MCF 10A (cell line): ENCODE measurements around the gene ADCY7. TPM values are rescaled to one million over a fixed set of nuclear protein-coding genes. Genes with fewer than 3 reads are reported as not detected.

Experiments
- BruUV-seq: library from RNA; stranded (reverse); fragments of 400-500 nt; replicated peaks from 2 replicates; lab custom pipeline; 2021; lab: Mats Ljungman, UMichigan
- CTCF ChIA-PET: fragments of 300-600 bp; sonication (Branson Sonifier 250); formaldehyde crosslinking; extraction: SDS; loops from one replicate; lab custom pipeline; 2021; ENCODE audit warnings: antibody characterized with exemption, inconsistent platforms; lab: Yijun Ruan, JAX
- POLR2A ChIA-PET: fragments of 300-600, 350-650 bp; sonication (Branson Sonifier 250); formaldehyde crosslinking; extraction: SDS; loops from one replicate; lab custom pipeline; 2020; ENCODE audit warnings: antibody characterized with exemption, inconsistent platforms; lab: Yijun Ruan, JAX
- DNase-seq: peaks from one replicate; pipeline ENCODE4 v3.0.0-alpha.2; 2018; ENCODE audit not compliant: unreplicated experiment
- H3K27ac Mint-ChIP-seq: one replicate; pipeline ENCODE4 v1.8.0; 2022; ENCODE audit warnings: mild to moderate bottlenecking, low read depth, mixed read lengths; ENCODE audit not compliant: unreplicated experiment
- H3K27me3 Mint-ChIP-seq: one replicate; pipeline ENCODE4 v1.8.0; 2022; ENCODE audit warnings: mixed read lengths; ENCODE audit not compliant: insufficient read depth, unreplicated experiment
- H3K36me3 Mint-ChIP-seq: one replicate; pipeline ENCODE4 v1.8.0; 2022; ENCODE audit warnings: mild to moderate bottlenecking, moderate library complexity, mixed read lengths; ENCODE audit not compliant: insufficient read depth, unreplicated experiment
- H3K4me1 Mint-ChIP-seq: one replicate; pipeline ENCODE4 v1.8.0; 2022; ENCODE audit warnings: mixed read lengths; ENCODE audit not compliant: insufficient read depth, unreplicated experiment
- H3K4me3 Mint-ChIP-seq: one replicate; pipeline ENCODE4 v1.8.0; 2022; ENCODE audit warnings: mild to moderate bottlenecking, moderate library complexity, mixed read lengths; ENCODE audit not compliant: unreplicated experiment
- H3K9me3 Mint-ChIP-seq: one replicate; pipeline ENCODE4 v1.8.0; 2022; ENCODE audit warnings: mixed read lengths; ENCODE audit not compliant: unreplicated experiment
- CTCF ChIP-seq: fragments of 200-600 bp; IDR thresholded peaks from one replicate; pipeline ENCODE4 v1.8.0; 2022; ENCODE audit warnings: antibody characterized with exemption, mild to moderate bottlenecking; ENCODE audit not compliant: unreplicated experiment
- intact Hi-C: fragments of 100-400 bp; cut with micrococcal nuclease; formaldehyde crosslinking; loops from 2 replicates; pipeline ENCODE4 v1.14.1; 2022
- total RNA-seq: library from RNA; stranded (reverse); gene quantifications from 2 replicates; pipeline ENCODE4 v1.2.3, GENCODE V29; 2022

Gene ADCY7
- total RNA-seq, 1 experiment from 2014 or later, result 32.9 TPM

GRCh38 chr16:50273888-50274325, 7.6 kb downstream of the ADCY7 start:
- DNase-seq, result no peak
- intact Hi-C loops, result no loop called here
- Mint-ChIP-seq H3K4me1 (no peaks in the 10 kb centered on the region), H3K4me3 (no peak overlapping the region), H3K9me3 (no peaks in the 10 kb centered on the region), H3K36me3 (no peaks in the 10 kb centered on the region), H3K27me3 (no peaks in the 10 kb centered on the region), H3K27ac (no peak overlapping the region)
- ChIA-PET POLR2A (no interaction called here), CTCF (interaction anchor here (0.5 to 1.3 kb wide), 5 partner anchors 11 to 392 kb away, joined by 3 to 5 read pairs (median 3); no protein-coding TSS in a partner anchor)
- BruUV-seq, result no TSS peak
- no peak for TF ChIP-seq CTCF

DNA sequence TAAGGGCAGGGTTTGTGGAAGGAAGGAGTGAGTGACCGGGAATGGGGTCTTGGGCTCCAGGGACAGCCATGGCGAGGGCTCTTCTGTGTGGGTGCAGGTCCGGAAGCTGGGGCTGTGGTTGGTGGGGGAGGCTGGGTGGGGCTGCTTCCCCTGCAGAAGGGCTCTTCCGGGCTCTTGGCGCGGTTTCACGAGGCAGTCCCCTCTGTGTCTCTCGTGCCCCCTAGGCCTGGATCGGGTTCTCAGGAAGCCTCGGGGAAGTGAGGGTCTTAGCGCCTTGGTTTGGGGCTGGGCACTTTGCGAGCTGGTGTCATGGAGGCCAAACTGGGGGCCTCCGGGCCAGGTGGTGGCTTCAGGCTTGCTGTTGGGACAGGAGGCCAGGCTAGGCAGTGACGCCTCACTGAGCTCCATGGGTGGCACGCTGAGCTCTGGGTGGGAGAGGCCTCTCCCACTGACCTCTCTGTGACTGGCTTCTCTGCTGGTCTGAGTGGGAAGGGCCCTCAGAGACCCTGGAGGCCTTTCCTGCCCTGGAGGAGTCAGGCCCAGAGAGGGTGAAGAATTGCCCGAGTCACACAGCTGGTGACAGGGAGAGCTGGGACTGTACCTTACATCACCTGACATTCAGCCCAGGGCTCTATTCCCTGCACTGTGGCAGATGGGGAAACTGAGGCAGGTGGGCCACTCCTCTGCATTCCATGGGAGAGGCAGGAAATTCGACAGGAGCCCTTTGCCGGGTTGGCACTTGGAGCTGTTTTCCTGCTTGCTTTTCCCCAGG, 8.2 kb downstream of the ADCY7 start:
- CTCF ChIA-PET, result interaction anchor here (0.7 to 1.3 kb wide), 6 partner anchors 9 to 532 kb away, joined by 3 to 5 read pairs (median 3); no protein-coding TSS in a partner anchor
- intact Hi-C loops, result no loop called here
- H3K27ac Mint-ChIP-seq, result no peak overlapping the region

DNA sequence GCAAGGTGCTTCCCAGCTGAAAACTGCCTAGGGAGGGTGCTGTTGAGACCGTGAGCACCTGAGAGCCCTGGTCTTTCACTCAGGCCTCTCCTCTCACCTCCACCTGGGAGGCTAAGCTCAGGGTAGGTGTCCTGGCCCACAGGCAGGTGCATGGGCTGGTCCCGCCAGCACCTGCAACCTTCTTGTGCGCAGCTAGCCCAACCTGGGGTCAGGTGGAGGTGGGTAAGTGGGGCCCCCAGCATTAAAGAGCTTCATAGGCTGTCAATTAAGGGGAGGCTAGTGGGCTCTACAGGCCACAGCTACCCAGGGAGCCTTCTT, 8.7 kb downstream of the ADCY7 start:
- intact Hi-C loops, result no loop called here
- H3K4me3 Mint-ChIP-seq, result no peak overlapping the region
- no peaks in the 10 kb centered on the region for H3K27me3 Mint-ChIP-seq
- ChIA-PET POLR2A (no interaction called here), CTCF (interaction anchor here (0.8 to 1.2 kb wide), 4 partner anchors 9 to 532 kb away, joined by 3 read pairs; no protein-coding TSS in a partner anchor)
- H3K27ac Mint-ChIP-seq, result no peak overlapping the region
- H3K9me3 Mint-ChIP-seq, result no peaks in the 10 kb centered on the region
- TF ChIP-seq CTCF, result no peak
- no peak for DNase-seq
- H3K4me1 Mint-ChIP-seq, result no peaks in the 10 kb centered on the region
- no TSS peak for BruUV-seq
- no peaks in the 10 kb centered on the region for H3K36me3 Mint-ChIP-seq

More for the DNA sequence above, 8.2 kb downstream of the ADCY7 start:
- no peaks in the 10 kb centered on the region for H3K36me3 Mint-ChIP-seq
- H3K9me3 Mint-ChIP-seq, result no peaks in the 10 kb centered on the region
- H3K27me3 Mint-ChIP-seq, result no peaks in the 10 kb centered on the region
- no peak for DNase-seq
- no TSS peak for BruUV-seq
- no peaks in the 10 kb centered on the region for H3K4me1 Mint-ChIP-seq
- no peak for TF ChIP-seq CTCF
- no peak overlapping the region for H3K4me3 Mint-ChIP-seq
- POLR2A ChIA-PET, result no interaction called here

- CTCF ChIA-PET, result interaction anchor here (1.0 to 1.2 kb wide), 2 partner anchors 10 to 99 kb away, joined by 3 read pairs; no protein-coding TSS in a partner anchor
- H3K9me3 Mint-ChIP-seq, result no peaks in the 10 kb centered on the region
- BruUV-seq, result no TSS peak
- intact Hi-C loops, result no loop called here
- no peak for TF ChIP-seq CTCF
- no peaks in the 10 kb centered on the region for H3K27me3 Mint-ChIP-seq
- H3K4me1 Mint-ChIP-seq, result no peaks in the 10 kb centered on the region
- DNase-seq, result no peak
- POLR2A ChIA-PET, result no interaction called here
- no peaks in the 10 kb centered on the region for H3K36me3 Mint-ChIP-seq
- no peak overlapping the region for H3K27ac Mint-ChIP-seq
- no peak overlapping the region for H3K4me3 Mint-ChIP-seq
These were observed 9.3 kb downstream of the ADCY7 start for GRCh38 chr16:50275428-50276325.
